GM19328 (cell line): ENCODE measurements around the gene RNU7-1.

Experiments used
- ATAC-seq: cut with Tn5 transposase; IDR thresholded peaks from one replicate; pipeline ENCODE4 v1.9.1; 2021; ENCODE audit warnings: mild to moderate bottlenecking, moderate library complexity; ENCODE audit not compliant: unreplicated experiment

The RNU7-1 gene

DNA sequence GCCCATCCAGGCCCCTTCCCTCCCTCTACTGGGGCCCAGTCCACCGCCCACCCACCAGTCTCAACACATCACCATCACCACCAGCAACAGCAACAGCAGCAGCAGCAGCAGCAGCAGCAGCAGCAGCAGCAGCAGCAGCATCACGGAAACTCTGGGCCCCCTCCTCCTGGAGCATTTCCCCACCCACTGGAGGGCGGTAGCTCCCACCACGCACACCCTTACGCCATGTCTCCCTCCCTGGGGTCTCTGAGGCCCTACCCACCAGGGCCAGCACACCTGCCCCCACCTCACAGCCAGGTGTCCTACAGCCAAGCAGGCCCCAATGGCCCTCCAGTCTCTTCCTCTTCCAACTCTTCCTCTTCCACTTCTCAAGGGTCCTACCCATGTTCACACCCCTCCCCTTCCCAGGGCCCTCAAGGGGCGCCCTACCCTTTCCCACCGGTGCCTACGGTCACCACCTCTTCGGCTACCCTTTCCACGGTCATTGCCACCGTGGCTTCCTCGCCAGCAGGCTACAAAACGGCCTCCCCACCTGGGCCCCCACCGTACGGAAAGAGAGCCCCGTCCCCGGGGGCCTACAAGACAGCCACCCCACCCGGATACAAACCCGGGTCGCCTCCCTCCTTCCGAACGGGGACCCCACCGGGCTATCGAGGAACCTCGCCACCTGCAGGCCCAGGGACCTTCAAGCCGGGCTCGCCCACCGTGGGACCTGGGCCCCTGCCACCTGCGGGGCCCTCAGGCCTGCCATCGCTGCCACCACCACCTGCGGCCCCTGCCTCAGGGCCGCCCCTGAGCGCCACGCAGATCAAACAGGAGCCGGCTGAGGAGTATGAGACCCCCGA is 6.8 kb upstream of the RNU7-1 start:
- no peak for ATAC-seq

GRCh38 chr12:6937481-6938352 is 5.9 kb upstream of the RNU7-1 start:
- ATAC-seq = peak; percentile 82

- no peak for ATAC-seq
Measured at GRCh38 chr12:6938353-6939190, 5.0 kb upstream of the RNU7-1 start.

GRCh38 chr12:6939191-6939540 is 4.5 kb upstream of the RNU7-1 start:
- no peak for ATAC-seq

- ATAC-seq = no peak
Measured at GRCh38 chr12:6941267-6941666, 2.3 kb upstream of the RNU7-1 start.

- no peak for ATAC-seq
Measured at GRCh38 chr12:6941782-6942181, 1.8 kb upstream of the RNU7-1 start.

- ATAC-seq = no peak
Measured at GRCh38 chr12:6942331-6942665, 1.3 kb upstream of the RNU7-1 start.

GRCh38 chr12:6943389-6943721 is 261 bp upstream of the RNU7-1 start:
- peak; percentile 23 for ATAC-seq

GRCh38 chr12:6944381-6945186 is 968 bp downstream of the RNU7-1 start:
- ATAC-seq = peak; percentile 33

- no peak for ATAC-seq
Measured at GRCh38 chr12:6945613-6946012, 2.0 kb downstream of the RNU7-1 start.

DNA sequence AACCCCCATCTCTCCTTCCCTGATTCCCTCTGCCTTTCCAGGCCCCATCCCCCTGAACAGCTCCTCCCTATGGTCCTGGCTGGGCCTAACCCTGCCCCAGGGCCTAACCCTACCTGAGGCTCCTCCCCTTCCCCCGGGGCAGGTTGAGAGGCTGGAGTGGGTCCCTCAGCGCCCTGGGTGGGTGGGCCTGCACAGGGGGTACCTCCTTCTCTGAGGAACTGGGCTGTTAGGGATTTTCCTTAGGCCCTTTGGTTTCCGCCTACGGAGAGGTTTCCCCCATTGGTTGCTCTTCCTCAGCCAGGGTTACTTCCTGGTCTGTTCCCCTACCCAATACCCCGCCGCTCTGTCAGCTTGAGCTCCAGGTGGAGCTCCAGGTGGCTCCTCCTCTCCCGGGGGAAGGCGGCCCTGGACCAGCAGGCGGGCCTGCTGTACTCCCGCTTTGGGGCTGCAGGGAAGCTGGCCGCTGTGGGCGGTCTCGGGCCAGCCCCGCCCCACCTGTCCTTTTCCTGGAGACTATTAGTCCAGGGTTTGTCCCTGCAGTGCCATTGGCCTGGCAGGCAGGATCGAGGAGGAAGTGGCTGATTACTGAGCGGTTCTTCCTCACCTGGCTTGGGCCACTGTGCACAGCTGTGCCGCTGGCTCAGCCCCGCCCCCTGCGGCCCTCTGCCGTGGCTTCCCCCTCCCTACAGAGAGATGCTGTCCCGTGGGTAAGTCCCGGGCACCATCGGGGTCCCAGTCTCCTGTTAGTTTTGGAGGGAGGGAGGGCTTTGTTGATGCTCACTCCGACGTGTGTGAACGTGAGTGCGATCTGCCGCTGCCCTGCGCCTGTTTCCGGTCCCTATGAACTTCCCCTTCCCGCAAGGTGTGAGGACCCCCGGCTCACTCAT is 2.7 kb downstream of the RNU7-1 start:
- no peak for ATAC-seq

GRCh38 chr12:6946920-6947374 is 3.3 kb downstream of the RNU7-1 start:
- ATAC-seq = no peak

DNA sequence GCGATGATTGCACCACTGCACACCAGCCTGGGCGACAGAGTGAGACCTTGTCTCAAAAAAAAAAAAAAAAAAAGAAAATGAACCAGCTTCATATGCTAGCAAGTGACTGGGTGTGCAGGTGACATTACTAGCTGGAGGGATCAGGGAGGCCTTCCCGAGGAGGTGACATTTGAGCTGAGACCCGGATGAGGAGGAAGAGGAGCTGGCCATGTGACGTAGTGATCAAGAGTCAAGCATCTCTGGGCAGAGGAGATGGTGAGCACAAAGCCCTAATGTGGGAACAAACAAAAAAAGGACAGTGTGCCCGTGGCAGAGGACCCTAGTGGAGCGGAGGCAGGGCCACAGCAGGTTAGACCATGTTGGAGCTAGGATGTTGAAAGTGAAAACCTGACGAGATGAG is 4.0 kb downstream of the RNU7-1 start:
- no peak for ATAC-seq

GRCh38 chr12:6948873-6949594 is 5.4 kb downstream of the RNU7-1 start:
- ATAC-seq = no peak

DNA sequence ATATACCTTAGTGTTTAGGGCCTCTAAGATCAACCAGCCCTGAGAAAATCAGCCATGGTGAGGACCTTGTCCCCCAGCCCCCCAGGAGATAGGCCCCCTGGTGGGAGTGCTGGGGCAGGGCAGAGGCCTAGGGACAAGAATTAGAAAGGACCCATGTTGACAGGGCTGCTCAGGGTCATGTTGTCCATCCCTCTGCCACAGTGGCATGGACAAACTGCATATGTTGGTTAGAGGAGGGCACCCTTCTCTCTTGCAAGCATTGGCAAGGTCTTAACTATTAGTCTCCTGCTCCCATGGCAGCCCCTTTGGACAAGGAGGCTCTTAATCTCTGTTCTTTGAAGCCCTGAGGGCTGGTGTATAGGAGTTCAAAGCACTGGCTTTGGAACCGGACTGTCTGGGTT is 6.8 kb downstream of the RNU7-1 start:
- ATAC-seq = no peak

DNA sequence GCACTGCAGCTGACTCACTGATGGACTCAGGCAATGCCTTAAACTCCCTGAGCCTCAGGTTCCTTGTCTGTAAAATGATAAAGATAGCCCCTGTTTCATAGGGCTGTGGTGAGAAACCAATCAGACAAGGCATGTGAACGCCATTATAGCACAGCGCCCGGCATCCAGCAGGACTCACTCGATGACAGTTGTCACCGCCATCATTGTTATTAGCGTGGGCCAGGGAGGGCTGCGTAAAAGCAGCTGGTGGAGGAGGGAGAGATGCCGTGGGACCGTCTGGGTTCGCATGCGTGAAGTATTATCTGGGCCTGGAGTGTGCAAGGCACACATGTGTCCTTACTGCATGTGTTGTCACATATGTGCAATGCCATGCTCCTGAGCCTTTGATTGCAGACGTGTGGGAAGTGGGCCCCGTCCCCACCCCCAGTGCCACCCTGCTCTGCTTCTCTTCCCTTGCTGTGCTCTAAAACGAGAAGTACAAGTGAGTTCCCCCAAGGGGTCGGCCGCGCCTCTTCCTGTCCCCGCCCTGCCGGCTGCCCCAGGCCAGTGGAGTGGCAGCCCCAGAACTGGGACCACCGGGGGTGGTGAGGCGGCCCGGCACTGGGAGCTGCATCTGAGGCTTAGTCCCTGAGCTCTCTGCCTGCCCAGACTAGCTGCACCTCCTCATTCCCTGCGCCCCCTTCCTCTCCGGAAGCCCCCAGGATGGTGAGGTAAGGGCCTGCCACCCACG is 7.4 kb downstream of the RNU7-1 start, which contains the start of gene PTPN6:
TSS of gene PTPN6 (plus strand) at position 546 of the 730 bp plus-strand sequence. CDS start at position 703, 157 bp downstream.
- ATAC-seq = no peak

DNA sequence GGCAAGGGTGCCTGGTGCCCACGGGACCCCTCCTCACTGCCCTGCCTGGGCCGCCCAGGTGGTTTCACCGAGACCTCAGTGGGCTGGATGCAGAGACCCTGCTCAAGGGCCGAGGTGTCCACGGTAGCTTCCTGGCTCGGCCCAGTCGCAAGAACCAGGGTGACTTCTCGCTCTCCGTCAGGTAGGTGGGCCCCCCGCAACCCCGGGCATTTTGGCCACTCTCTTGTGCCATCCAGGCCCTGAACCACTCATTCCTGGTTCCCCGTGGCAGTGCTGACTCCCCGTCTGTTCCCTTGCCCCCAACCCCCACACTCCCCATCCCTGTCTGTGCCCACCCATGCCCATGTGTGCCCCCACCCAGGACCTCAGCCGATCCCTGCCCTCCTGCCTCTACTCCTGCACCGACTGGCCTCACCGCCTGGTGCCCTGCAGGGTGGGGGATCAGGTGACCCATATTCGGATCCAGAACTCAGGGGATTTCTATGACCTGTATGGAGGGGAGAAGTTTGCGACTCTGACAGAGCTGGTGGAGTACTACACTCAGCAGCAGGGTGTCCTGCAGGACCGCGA is 8.0 kb downstream of the RNU7-1 start:
- no peak for ATAC-seq
